HCT116 (cell line): ENCODE data around the gene ABHD5. TPM values are rescaled to one million over a fixed set of nuclear protein-coding genes. Genes with fewer than 3 reads are reported as not detected.

Experiments
- ATAC-seq: fragments of 200-7000 bp; cut with Tn5 transposase; 2 replicates; pipeline ENCODE4 v1.9.1; 2020; ENCODE audit warnings: mild to moderate bottlenecking, moderate library complexity
- BruUV-seq: library from RNA; stranded (reverse); fragments of 400-500 nt; replicated peaks from 2 replicates; lab custom pipeline; 2021; lab: Mats Ljungman, UMichigan
- CTCF ChIA-PET: fragments of 300-600 bp; sonication (Branson Sonifier 250); formaldehyde crosslinking; loops from one replicate; lab custom pipeline; 2021; ENCODE audit warnings: antibody characterized with exemption; lab: Charles Lee
- POLR2A ChIA-PET: fragments of 300-600, 350-600 bp; sonication (Branson Sonifier 250); formaldehyde crosslinking; loops from one replicate; lab custom pipeline; 2021; ENCODE audit warnings: antibody characterized with exemption; lab: Charles Lee
- RAD21 ChIA-PET, 2 experiments: fragments of 300-600 bp; sonication (Branson Sonifier 250); formaldehyde crosslinking; loops; one replicate each; lab custom pipeline; 2023; ENCODE audit warnings: low total read pairs in 2 of 2; ENCODE audit not compliant: uncharacterized antibody in 2 of 2, unreplicated experiment in 2 of 2, low non-redundant PET in 1 of 2; lab: Charles Lee
- DNase-seq: peaks from one replicate; pipeline ENCODE4 v3.0.0-alpha.2; 2010; ENCODE audit warnings: low read depth, low spot score
- H2AFZ ChIP-seq: fragments of 200-600 bp; shearing (Covaris generic), sonication (generic); 2 replicates; pipeline ENCODE4 v1.6.1; 2017; ENCODE audit warnings: low read depth, mixed run types, mixed read lengths, antibody characterized with exemption, low read length; ENCODE audit not compliant: poor library complexity, severe bottlenecking
- H3K27ac ChIP-seq: 2 replicates; pipeline ENCODE4 v1.5.1; 2012; ENCODE audit warnings: low read depth, low read length
- H3K27me3 ChIP-seq: fragments of 200-600 bp; sonication (generic); 2 replicates; pipeline ENCODE4 v1.6.1; 2016; ENCODE audit warnings: mixed run types, low read length, mixed read lengths; ENCODE audit not compliant: insufficient read depth
- H3K36me3 ChIP-seq, 2 experiments: fragments of 200-500 bp in 1 of 2; fragments of 200-600 bp in 1 of 2; sonication (Bioruptor generic) in 1 of 2; sonication (generic) in 1 of 2; 2 replicates each; pipeline versions ENCODE4 v1.5.1 to v1.6.1; 2014 to 2016; ENCODE audit warnings: low read length in 2 of 2, inconsistent platforms in 1 of 2, mixed read lengths in 1 of 2, mixed run types in 1 of 2; ENCODE audit not compliant: insufficient read depth in 2 of 2, control insufficient read depth in 1 of 2
- H3K4me1 ChIP-seq, 2 experiments: fragments of 200-600 bp in 1 of 2; sonication (generic) in 1 of 2; 2 replicates each; pipeline versions ENCODE4 v1.5.1 to v1.6.1; 2012 to 2017; ENCODE audit warnings: low read length in 2 of 2, inconsistent platforms in 1 of 2, mild to moderate bottlenecking in 1 of 2, mixed read lengths in 1 of 2, mixed run types in 1 of 2, moderate library complexity in 1 of 2; ENCODE audit not compliant: insufficient read depth in 2 of 2, control insufficient read depth in 1 of 2
- H3K4me2 ChIP-seq: fragments of 200-600 bp; sonication (generic); 2 replicates; pipeline ENCODE4 v1.6.1; 2017; ENCODE audit warnings: mixed run types, low read length, mixed read lengths
- H3K4me3 ChIP-seq, 2 experiments: fragments of 200-600 bp in 1 of 2; sonication (generic) in 1 of 2; replicated peaks in 1 of 2; 2 replicates each; pipeline ENCODE4 v1.5.1; 2011 to 2016; ENCODE audit warnings: low read length in 2 of 2, control low read depth in 1 of 2, low read depth in 1 of 2, mild to moderate bottlenecking in 1 of 2, mixed read lengths in 1 of 2, mixed run types in 1 of 2
- H3K79me2 ChIP-seq: fragments of 200-600 bp; sonication (generic); 2 replicates; pipeline ENCODE4 v1.6.1; 2017; ENCODE audit warnings: mild to moderate bottlenecking, mixed run types, low read length, moderate library complexity, mixed read lengths; ENCODE audit not compliant: insufficient read depth
- H3K9ac ChIP-seq: fragments of 200-600 bp; sonication (generic); 2 replicates; pipeline ENCODE4 v1.6.1; 2016; ENCODE audit warnings: low read length, mixed read lengths
- H3K9me2 ChIP-seq: fragments of 200-600 bp; sonication (generic), shearing (Covaris generic); 2 replicates; pipeline ENCODE4 v1.6.1; 2017; ENCODE audit warnings: mixed run types, mild to moderate bottlenecking, moderate library complexity; ENCODE audit not compliant: insufficient read depth
- H3K9me3 ChIP-seq, 2 experiments: fragments of 200-500 bp in 1 of 2; fragments of 200-600 bp in 1 of 2; sonication (Bioruptor generic) in 1 of 2; sonication (generic) in 1 of 2; 2 replicates each; pipeline ENCODE4 v1.6.1; 2014 to 2017; ENCODE audit warnings: low read length in 2 of 2, mixed read lengths in 2 of 2, inconsistent platforms in 1 of 2, low read depth in 1 of 2, mild to moderate bottlenecking in 1 of 2, mixed run types in 1 of 2, moderate library complexity in 1 of 2; ENCODE audit not compliant: control insufficient read depth in 1 of 2, insufficient read depth in 1 of 2
- H4K20me1 ChIP-seq: fragments of 200-600 bp; sonication (generic), shearing (Covaris generic); 2 replicates; pipeline ENCODE4 v1.6.1; 2017; ENCODE audit warnings: mixed run types, mild to moderate bottlenecking, moderate library complexity; ENCODE audit not compliant: insufficient read depth
- CEBPB ChIP-seq: IDR thresholded peaks from 2 replicates; pipeline ENCODE4 v1.6.1; 2012; ENCODE audit warnings: low read depth
- EZH2phosphoT487 ChIP-seq: fragments of 200-600 bp; IDR thresholded peaks from 2 replicates; pipeline ENCODE4 v1.6.1; 2018; ENCODE audit warnings: antibody characterized with exemption, borderline replicate concordance
- FOSL1 ChIP-seq: IDR thresholded peaks from 2 replicates; pipeline ENCODE4 v1.6.1; 2012; ENCODE audit warnings: low read depth
- JUND ChIP-seq: IDR thresholded peaks from 2 replicates; pipeline ENCODE4 v1.6.1; 2012
- POLR2A ChIP-seq: IDR thresholded peaks from 2 replicates; pipeline ENCODE4 v1.7.0; 2011; ENCODE audit warnings: borderline replicate concordance; ENCODE audit not compliant: insufficient read depth, insufficient read length; ENCODE audit errors: extremely low read depth
- POLR2AphosphoS5 ChIP-seq: IDR thresholded peaks from 2 replicates; pipeline ENCODE4 v1.6.1; 2011; ENCODE audit warnings: mild to moderate bottlenecking, low read depth, low read length, moderate library complexity
- REST ChIP-seq: IDR thresholded peaks from 2 replicates; pipeline ENCODE4 v1.6.1; 2012; ENCODE audit warnings: low read depth
- SIN3A ChIP-seq: IDR thresholded peaks from 2 replicates; pipeline ENCODE4 v1.6.1; 2012; ENCODE audit warnings: low read depth
- SP1 ChIP-seq: IDR thresholded peaks from 2 replicates; pipeline ENCODE4 v1.6.1; 2012; ENCODE audit warnings: low read depth
- SRF ChIP-seq: IDR thresholded peaks from 2 replicates; pipeline ENCODE4 v1.6.1; 2012; ENCODE audit warnings: low read depth
- TCF7L2 ChIP-seq: IDR thresholded peaks from 2 replicates; pipeline ENCODE4 v1.7.0; 2011; ENCODE audit warnings: borderline replicate concordance, inconsistent platforms; ENCODE audit not compliant: insufficient read depth, insufficient read length; ENCODE audit errors: extremely low read depth
- ZBTB33 ChIP-seq: IDR thresholded peaks from 2 replicates; pipeline ENCODE4 v1.6.1; 2011; ENCODE audit warnings: mild to moderate bottlenecking, low read length, moderate library complexity; ENCODE audit not compliant: insufficient replicate concordance; ENCODE audit errors: extremely low read depth
- ZFX ChIP-seq: fragments of 450-650 bp; IDR thresholded peaks from 2 replicates; pipeline ENCODE4 v1.6.1; 2017
- intact Hi-C: fragments of 100-400 bp; cut with micrococcal nuclease; formaldehyde crosslinking; loops from 2 replicates; pipeline ENCODE4 v1.10.0; 2022
- total RNA-seq: library from RNA; stranded (reverse); gene quantifications from one replicate; pipeline ENCODE4 v1.2.1, GENCODE V29; 2021; ENCODE audit not compliant: unreplicated experiment

ABHD5 gene
- total RNA-seq, 1 experiment from 2014 or later: 18.5 TPM

- Histone ChIP-seq H3K9me2 (no peaks in the 10 kb centered on the region), H2AFZ (no peak overlapping the region), H3K4me3 (no peak overlapping the region), H3K4me1 (no peaks in the 10 kb centered on the region), H3K4me2 (no peak overlapping the region), H3K79me2 (no peaks in the 10 kb centered on the region), H3K36me3 (no peaks in the 10 kb centered on the region), H3K27me3 (no peaks in the 10 kb centered on the region), H3K27ac (no peak overlapping the region), H3K9ac (no peak overlapping the region), H3K9me3 (no peaks in the 10 kb centered on the region), H4K20me1 (no peaks in the 10 kb centered on the region)
- RAD21 ChIA-PET: no interaction called here
- TF ChIP-seq POLR2A (no peak), TCF7L2 (no peak), SIN3A (no peak), SP1 (no peak), FOSL1 (no peak), ZBTB33 (no peak), REST (no peak), SRF (no peak), ZFX (no peak), EZH2phosphoT487 (no peak), POLR2AphosphoS5 (no peak), CEBPB (no peak), JUND (no peak)
- DNase-seq (no peak), ATAC-seq (no peak)
- POLR2A ChIA-PET: no interaction called here
- intact Hi-C loops: no loop called here
- CTCF ChIA-PET: no interaction called here
- BruUV-seq: no TSS peak
These were observed 37.7 kb downstream of the ABHD5 start for GRCh38 chr3:43728476-43728875.
